ENCODE data around the gene FAM117A. TPM values are rescaled to one million over a fixed set of nuclear protein-coding genes. Genes with fewer than 3 reads are reported as not detected.

Gene FAM117A
- total and polyA plus RNA-seq, 2 of the 8 experiments (the other 6 are each of a cell fraction or from before 2014, with no cell fraction given) = 28.4 to 45.7 TPM

- no peak overlapping the region for H3K4ac ChIP-seq (replicated peaks; ENCODE audit: insufficient read length, low read depth, low read length)
- H2BK12ac ChIP-seq (ENCODE audit: low read depth, low read length) = no peak overlapping the region
- no peak overlapping the region for H2AK5ac ChIP-seq (ENCODE audit: low read depth, low read length)
- no peak for DNase-seq (ENCODE audit: low read depth in 1 of 2, low spot score in 2 of 2)
- POLR2A ChIA-PET (ENCODE audit: partially characterized antibody) = interaction anchor here (1.2 to 4.6 kb wide), 11 partner anchors 9 to 208 kb away, joined by 3 to 37 read pairs (median 9); partner anchors contain the start of genes FAM117A, SLC35B1 and TAC4
- no peak overlapping the region for H2BK120ac ChIP-seq (replicated peaks; ENCODE audit: low read depth, low read length)
- no peak overlapping the region for H2BK5ac ChIP-seq (ENCODE audit: low read depth, low read length)
- CTCF ChIA-PET (ENCODE audit: partially characterized antibody) = no interaction called here
- H3K27me3 ChIP-seq (replicated peaks in 1 of 4; ENCODE audit: control insufficient read depth in 3 of 4, extremely low read depth in 1 of 4, insufficient read depth in 3 of 4, low read length in 3 of 4) = no peaks in the 10 kb centered on the region; a peak in 1 of 7 replicates
- H3K36me3 ChIP-seq (ENCODE audit: control insufficient read depth in 2 of 4, insufficient read depth in 4 of 4, low read length in 3 of 4) = peaks cover 7 to 27% (median 17%) of the 10 kb centered on the region in 4 experiments; a peak in 7 of 8 replicates
- H3K79me1 ChIP-seq (ENCODE audit: low read depth, low read length) = peaks cover 3% of the 10 kb centered on the region
- peaks cover 13 to 48% of the 10 kb centered on the region in 2 experiments for H3K79me2 ChIP-seq (ENCODE audit: control insufficient read depth in 1 of 2, insufficient read depth in 2 of 2, low read length in 2 of 2)
- H4K91ac ChIP-seq (replicated peaks; ENCODE audit: insufficient read length, low read length) = no peak overlapping the region
- no peak overlapping the region for H3K27ac ChIP-seq (ENCODE audit: low read depth, low read length)
- H3K4me3 ChIP-seq (ENCODE audit: extremely low read depth in 1 of 4, insufficient read depth in 2 of 4, low read depth in 3 of 4, low read length in 4 of 4) = peak overlapping the region; percentile 33 to 99 (median 56); a peak in 7 of 8 replicates
- peaks cover 5% of the 10 kb centered on the region; the same call in 1 of the 2 replicates for H3K23me2 ChIP-seq (ENCODE audit: low read depth, low read length)
- H3K9ac ChIP-seq (replicated peaks in 1 of 4; ENCODE audit: extremely low read depth in 1 of 4, low read depth in 3 of 4, low read length in 3 of 4) = no peak overlapping the region; a peak in 2 of 7 replicates
- no peak overlapping the region for H3K23ac ChIP-seq (ENCODE audit: insufficient read length)
- no peak overlapping the region for H4K8ac ChIP-seq (ENCODE audit: extremely low read depth, insufficient read depth, low read length)
- 11% methylated on average over 17 of the region's 17 CpGs; no CpG with 5 or more reads in 1 of the 2 experiments for WGBS, 2 experiments (ENCODE audit: extremely low coverage in 1 of 2, insufficient coverage in 1 of 2, insufficient read length in 1 of 2, insufficient replicate concordance in 2 of 2, low coverage in 1 of 2, low lambda C conversion rate in 2 of 2, missing lambda C conversion rate in 1 of 2)
- H2BK20ac ChIP-seq (ENCODE audit: low read length) = no peak overlapping the region
- H2AFZ ChIP-seq (ENCODE audit: low read length) = no peak overlapping the region
- FAIRE-seq = no peak
- H3K18ac ChIP-seq (ENCODE audit: extremely low read depth, low read length) = no peak overlapping the region
- peaks cover 2 to 9% of the 10 kb centered on the region in 2 experiments for H4K20me1 ChIP-seq (replicated peaks in 1 of 2; ENCODE audit: control insufficient read depth in 1 of 2, insufficient read depth in 2 of 2, low read length in 2 of 2)
- H3K14ac ChIP-seq (ENCODE audit: insufficient read length) = no peak overlapping the region
- H4K5ac ChIP-seq (ENCODE audit: insufficient read length, low read depth, low read length) = no peak overlapping the region
- peaks cover 0 to 10% (median 1%) of the 10 kb centered on the region in 4 experiments; a peak in 3 of 7 replicates for H3K4me1 ChIP-seq (replicated peaks in 1 of 4; ENCODE audit: control insufficient read depth in 3 of 4, insufficient read depth in 4 of 4, low read length in 3 of 4)
- H3K56ac ChIP-seq (replicated peaks; ENCODE audit: insufficient read length, low read depth, low read length) = no peak overlapping the region
- H2BK15ac ChIP-seq (ENCODE audit: low read length) = no peak overlapping the region
- H3K4me2 ChIP-seq (ENCODE audit: insufficient read depth in 1 of 2, low read depth in 2 of 2, low read length in 2 of 2) = peak overlapping the region; percentile 67 to 99
- no peaks in the 10 kb centered on the region for H3K9me3 ChIP-seq (ENCODE audit: insufficient read depth in 2 of 2, low read depth in 1 of 2, low read length in 1 of 2)
- no peak for TF ChIP-seq HDAC6 (IDR thresholded peaks at IDR 0.05; ENCODE audit: low read depth, low read length)
- TF ChIP-seq ATF3 (IDR thresholded peaks at IDR 0.05; ENCODE audit: insufficient read depth, low read depth, low read length) = no peak
- TF ChIP-seq CBX5 (IDR thresholded peaks at IDR 0.05; ENCODE audit: low read depth, low read length) = no peak
- TF ChIP-seq RXRA (IDR thresholded peaks at IDR 0.05; ENCODE audit: insufficient read depth, low read depth, low read length) = no peak
- TF ChIP-seq RFX5 (IDR thresholded peaks at IDR 0.05; ENCODE audit: borderline replicate concordance, low read depth, low read length) = no peak
- TF ChIP-seq RBBP5 (IDR thresholded peaks at IDR 0.05; ENCODE audit: borderline replicate concordance, low read depth, low read length) = no peak
- no peak for TF ChIP-seq GTF2F1 (IDR thresholded peaks at IDR 0.05; ENCODE audit: borderline replicate concordance, low read depth, low read length)
- TF ChIP-seq SP1 (IDR thresholded peaks at IDR 0.05; ENCODE audit: low read depth, low read length) = no peak
- TF ChIP-seq SIN3A (conservative IDR thresholded peaks at IDR 0.05 in 1 of 2, IDR thresholded peaks at IDR 0.05 in 1 of 2; ENCODE audit: low read depth in 1 of 2, low read length in 2 of 2) = no peak
- no peak for TF ChIP-seq KDM4A (IDR thresholded peaks at IDR 0.05; ENCODE audit: low read depth, low read length, severe bottlenecking)
- no peak for TF ChIP-seq SP4 (IDR thresholded peaks at IDR 0.05; ENCODE audit: low read length)
- no peak for TF ChIP-seq SIX5 (IDR thresholded peaks at IDR 0.05; ENCODE audit: low read depth, low read length)
These were observed 25.3 kb upstream of the FAM117A start for GRCh38 chr17:49789243-49789578.

All from H1 (cell line).